Fibroblast of peridontal ligament (primary cell): ENCODE measurements around the gene PDE8B.

ENCODE experiments used
- DNase-seq: peaks from one replicate; pipeline ENCODE4 v3.0.0-alpha.2; 2010; ENCODE audit errors: extremely low read depth

The PDE8B gene, protein sequence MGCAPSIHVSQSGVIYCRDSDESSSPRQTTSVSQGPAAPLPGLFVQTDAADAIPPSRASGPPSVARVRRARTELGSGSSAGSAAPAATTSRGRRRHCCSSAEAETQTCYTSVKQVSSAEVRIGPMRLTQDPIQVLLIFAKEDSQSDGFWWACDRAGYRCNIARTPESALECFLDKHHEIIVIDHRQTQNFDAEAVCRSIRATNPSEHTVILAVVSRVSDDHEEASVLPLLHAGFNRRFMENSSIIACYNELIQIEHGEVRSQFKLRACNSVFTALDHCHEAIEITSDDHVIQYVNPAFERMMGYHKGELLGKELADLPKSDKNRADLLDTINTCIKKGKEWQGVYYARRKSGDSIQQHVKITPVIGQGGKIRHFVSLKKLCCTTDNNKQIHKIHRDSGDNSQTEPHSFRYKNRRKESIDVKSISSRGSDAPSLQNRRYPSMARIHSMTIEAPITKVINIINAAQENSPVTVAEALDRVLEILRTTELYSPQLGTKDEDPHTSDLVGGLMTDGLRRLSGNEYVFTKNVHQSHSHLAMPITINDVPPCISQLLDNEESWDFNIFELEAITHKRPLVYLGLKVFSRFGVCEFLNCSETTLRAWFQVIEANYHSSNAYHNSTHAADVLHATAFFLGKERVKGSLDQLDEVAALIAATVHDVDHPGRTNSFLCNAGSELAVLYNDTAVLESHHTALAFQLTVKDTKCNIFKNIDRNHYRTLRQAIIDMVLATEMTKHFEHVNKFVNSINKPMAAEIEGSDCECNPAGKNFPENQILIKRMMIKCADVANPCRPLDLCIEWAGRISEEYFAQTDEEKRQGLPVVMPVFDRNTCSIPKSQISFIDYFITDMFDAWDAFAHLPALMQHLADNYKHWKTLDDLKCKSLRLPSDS

DNA sequence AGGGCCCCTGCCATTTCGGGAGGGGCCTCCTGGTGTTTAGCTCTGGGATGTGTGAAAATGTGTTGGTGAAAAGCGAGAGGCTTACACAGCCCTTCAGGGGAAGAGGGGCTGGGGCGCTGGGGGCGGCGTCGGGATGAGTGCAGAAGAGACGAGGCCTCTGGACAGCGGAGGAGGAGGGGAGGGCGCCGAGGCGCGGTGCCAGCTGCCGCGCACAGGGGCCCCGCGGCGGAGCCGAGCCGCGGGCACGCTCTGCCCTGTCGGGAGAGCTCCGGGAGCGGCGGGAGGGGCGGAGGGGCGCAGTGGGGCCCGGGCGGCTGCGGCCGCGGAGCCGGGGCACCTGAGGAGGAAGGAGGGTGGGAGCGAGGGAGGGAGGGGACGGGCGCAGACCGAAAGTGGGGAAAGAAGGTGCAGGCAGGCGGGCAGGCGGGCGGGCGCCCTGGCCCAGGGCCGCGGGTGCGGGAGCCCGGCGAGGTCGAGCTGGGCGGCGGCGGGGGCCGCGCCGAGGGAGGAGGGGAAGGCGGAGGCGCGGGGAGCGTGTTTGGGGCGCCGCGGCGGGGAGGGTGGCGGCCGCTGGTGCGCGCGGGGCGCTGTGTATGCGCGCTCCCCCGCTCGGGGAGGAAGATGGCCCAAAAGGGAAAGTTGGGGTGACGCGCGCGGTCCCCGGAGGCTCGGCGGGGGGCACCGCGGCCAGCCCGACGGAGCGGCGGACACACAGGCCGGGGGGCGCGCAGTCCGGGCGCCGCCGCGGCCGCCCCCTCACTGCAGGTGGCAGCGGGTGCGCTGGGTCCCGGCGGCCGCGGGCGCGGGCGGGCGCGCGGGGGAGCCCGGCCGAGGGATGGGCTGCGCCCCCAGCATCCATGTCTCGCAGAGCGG, at the start of gene PDE8B:
Gene PDE8B (plus strand): TSS at position 590 of the 873 bp plus-strand sequence. CDS start 246 bp downstream, at position 836.
- no peak for DNase-seq

DNA sequence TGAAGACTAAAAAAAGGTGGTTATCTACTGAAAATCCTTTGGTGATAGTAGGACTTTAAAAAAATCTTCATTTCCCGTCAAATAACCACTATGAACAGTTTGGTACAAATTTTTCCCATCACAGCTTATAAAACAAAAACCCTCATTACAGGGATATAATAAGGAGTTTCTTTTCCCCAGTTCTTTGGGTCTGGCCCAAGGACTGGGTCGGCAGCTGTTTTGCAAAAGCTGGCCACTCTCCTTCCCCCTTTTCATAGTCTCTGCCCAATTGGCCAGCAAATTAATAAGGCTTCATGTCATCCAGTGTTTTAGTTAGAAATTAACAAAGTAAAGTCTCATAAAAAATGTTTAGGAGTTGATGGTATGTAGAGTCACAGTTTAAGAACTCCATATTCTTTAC, 47.0 kb upstream of the PDE8B start:
- no peak for DNase-seq

DNA sequence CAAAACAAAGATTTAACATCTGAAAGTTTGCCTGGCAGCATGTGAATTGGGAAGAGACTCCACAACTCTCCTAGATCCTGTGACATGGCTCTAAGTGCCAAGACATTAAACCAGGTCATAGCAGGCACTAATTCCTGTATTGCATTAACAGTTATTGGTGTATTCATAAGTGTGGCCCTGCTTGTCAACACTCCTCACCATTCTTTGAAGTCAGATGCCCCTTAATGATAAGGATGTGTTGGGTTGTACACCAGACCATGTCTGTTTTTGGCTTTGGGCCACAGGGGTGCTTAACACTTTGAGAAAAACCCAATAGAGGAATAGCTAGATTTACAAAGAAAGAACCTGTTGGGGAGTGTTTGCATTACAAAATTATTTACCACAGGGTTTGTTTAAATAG, 43.4 kb upstream of the PDE8B start:
- DNase-seq, result no peak

DNA sequence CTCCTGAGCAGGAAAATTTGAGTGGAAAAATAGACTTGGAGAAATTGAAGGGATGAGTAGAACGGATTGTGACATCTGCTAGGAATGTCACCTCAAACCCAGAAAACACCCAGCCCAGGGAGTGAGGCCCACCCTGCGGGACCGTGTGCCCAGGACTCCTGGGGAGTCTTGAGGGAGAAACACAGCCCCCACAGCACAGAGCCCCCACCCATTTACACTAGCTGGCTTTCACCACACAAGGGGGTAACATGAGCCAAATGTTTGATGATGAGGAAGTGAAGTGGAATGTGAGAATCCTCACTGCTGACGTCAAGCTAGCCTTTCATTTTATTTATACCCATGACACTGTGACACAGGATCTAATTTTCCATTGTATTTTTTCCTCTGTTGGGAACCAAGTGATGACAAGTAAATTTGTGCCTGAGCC, 42.8 kb upstream of the PDE8B start:
- DNase-seq, result peak; percentile 93

DNA sequence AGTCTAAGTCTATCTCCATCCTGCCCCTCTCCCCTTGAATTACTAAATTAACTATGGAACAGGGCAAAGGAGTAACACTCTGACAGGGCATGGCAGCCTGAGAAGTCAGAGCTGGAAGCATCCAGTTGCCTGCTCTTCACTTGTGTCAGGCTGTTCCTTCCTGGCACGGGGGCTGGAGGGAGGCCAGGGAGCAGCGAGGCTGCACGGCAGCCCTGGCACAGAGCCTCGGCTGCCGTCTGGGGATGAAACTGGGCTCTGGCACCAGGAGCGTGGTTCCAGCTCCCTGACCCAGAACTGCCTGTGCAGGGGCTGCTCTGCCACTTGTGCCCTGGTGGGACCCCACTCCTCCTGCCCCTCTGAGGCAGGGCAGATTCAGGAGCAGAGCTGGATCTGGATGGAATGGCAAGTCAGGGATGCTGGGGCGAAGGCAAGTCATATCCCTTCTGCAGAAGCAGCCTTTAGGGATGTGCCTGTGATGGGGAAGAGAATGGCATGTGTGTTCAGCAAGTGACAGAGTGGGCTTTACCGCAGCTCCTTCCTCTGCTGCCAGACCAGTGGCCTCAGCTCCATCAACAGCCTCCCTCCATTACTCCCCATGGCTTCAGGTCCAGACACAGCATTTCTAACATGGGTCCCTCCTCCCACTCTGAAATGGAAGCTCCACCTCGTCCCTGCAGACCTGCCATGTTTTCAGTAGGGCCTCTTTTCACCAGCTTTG, 42.2 kb upstream of the PDE8B start:
- DNase-seq, result no peak

DNA sequence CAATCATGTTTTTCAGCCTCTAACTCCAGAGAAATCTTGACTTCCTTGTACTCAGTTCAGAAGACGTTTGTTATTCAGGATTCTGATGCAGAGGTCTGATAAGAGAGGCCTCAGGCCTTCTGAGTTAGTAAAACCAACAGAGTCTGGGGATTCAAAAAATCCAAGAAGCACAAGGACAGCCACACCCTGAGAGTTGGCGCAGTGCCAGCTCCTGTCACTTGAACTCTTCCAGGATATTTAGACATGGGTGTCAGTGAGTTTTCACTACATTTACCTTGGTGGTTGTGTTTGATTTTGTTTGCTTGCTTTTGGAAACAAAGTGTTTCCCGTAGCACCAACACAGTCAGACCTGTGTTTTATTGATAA, 41.6 kb upstream of the PDE8B start:
- DNase-seq, result no peak

DNA sequence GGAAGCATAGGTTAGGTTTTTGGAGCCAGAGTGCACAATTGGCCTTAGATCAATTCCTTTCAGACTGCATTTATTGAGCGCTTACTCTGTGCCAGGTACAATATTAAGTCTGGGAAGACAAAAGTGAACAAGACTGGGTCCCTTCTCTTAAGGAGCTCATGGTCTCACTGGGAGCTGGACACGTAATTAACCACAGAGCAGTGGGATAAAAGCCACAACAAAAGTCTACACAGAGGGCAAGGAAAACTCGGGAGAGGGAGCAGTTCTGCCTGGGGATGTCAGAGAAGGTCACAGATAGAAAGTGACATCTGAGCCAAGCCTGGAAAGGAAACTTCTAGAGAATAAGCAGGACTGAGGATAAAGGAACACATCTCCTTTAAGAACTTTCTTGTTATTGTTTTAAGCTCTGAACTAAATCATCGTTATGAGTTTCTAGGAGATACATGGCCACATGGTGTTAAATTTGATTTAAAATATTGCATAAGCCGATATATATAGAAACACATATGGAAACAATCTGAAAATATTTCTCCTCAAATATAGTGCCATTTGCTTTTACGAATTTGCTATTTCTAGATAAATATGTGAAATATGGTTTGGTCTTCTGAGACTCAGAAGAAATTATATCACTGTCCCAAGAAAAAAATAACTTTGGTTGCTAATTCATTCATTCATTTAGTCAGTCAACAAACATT, 40.1 kb upstream of the PDE8B start:
- peak; percentile 36 for DNase-seq

DNA sequence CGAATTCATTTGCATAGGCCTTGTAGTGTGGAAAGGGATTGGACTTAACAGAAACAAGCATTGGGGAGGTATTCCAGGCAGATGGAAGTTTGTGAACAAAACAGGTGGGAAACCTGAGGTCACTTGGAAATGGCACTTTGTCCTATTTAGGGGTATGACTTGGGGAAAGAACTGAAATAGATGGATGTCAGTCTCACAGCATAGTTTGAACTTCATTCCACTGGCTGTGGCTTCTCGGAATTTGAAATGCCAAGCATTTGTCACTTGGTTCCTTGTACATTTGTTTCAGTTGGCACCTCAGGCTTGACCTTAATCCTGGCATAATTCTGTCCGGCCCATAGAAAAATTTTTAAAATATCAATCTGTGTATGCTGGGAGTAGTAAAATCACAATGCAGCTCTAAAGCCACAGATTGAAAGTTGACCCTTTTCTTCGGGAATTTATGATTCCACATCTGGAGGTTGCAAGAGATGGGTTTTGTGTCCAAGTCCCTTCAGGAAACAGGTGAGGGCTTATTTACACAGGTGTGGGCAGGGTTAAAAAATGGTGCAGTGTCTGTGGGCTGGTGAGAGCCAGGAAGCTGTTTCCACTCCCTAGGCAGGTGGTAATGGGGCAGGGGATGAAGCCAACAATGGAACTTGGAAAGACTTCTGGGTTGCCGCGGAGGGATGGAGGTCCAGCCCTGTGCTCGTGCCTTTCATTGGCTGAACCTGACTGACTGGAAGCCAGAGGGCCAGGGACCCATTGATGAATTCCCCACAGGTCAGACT, 39.2 kb upstream of the PDE8B start:
- no peak for DNase-seq

DNA sequence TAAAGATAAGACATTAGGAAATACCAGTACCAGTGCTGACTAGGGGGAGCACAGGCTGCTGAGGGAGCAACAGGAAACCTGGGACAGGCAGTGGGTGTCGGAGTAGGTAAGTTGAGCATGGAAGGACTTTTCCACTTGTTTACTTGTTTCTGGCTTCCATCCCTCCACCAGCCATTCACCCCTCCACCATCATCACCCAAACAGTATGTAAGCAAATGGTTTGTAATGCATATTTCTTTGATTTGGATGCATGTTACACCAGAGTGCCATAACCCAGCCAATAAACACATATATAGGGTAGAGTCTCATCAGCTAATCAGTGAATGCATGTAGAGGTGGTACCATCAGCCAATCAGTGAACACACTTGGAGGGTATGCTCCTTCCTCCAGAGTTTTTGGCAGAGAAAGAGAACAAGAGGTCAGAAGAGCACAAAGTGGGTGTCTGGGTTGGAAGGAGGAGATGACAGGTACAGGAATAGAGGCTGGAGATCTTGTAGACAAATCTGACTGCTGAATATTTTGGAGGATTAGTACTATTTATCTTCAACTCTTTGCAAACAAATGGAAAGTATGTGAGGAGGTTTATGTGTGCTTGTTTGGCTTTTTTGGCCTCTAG, 37.7 kb upstream of the PDE8B start:
- DNase-seq, result no peak

DNA sequence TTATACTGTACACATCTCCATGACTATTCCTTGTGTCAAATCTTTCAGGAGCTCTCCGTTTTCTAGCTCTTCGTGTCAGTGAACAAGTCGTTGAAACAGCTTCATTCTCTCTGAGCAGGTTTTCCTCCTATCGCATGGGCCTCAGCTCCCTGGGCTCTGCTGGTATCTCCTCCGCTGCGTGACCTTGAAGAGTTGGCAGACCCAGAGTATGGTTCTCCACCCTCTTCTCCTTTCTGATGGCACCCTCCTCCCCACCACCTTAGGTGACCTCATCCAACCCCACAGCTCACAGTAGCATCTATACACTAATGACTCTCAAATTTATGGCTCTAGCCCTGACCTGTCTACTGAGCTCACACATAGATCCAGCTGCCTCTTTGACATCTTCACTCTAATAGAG, 36.0 kb upstream of the PDE8B start:
- no peak for DNase-seq

DNA sequence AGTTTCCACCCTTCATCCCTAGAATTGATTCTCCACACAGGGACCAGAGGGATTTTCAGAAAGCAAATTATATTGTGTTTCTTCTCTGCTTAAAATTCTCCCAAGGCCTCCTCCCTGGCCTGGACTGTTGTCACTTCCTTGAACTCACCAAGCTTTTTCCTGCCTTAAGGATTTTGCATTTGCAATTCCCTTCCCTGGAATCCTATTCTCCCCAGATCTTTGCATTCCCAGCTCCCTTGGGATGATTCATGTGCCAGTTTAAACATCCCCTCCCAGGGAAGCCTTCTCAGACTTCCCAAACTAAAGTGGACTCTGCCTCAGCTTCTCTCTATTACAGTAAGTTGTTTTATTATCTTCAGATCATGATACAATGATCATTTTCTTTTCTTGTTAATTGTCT, 35.2 kb upstream of the PDE8B start:
- no peak for DNase-seq

DNA sequence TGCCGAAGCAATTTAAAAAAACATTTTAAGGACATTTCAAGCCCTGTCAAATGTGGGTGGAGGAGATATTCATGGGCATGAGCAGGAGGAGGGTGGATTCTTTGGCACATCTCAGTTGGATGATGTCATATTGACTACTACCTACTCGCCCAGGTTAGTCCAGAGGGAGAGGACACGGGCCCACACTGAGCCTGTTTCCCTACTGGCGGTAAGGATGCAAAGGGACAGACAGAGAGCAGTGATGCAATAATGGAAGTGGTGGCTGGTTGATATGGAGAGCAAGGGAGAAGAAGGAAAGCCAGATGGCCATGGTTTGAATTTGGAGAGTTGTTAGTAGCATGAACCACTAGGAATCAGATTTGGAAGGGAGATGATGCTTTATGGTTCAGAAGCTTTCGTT, 34.1 kb upstream of the PDE8B start:
- DNase-seq, result no peak

DNA sequence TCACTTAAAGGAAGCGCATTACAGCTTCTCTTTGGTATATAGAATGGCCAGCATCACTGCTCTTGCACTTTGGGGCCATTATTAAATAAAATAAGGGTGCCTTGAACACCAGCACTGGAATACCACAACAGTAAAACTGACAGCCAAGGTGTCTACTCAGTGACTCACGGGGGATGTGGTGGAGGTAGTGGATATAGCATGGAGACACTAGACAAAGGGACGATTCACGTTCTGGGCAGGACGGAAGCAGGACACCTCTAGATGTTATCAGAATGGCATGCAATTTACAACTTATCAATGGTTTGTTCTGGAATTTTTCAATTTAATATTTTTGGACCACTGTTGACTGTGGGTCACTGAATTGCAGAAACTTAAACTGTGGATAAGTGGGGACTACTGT, 32.9 kb upstream of the PDE8B start:
- no peak for DNase-seq

DNA sequence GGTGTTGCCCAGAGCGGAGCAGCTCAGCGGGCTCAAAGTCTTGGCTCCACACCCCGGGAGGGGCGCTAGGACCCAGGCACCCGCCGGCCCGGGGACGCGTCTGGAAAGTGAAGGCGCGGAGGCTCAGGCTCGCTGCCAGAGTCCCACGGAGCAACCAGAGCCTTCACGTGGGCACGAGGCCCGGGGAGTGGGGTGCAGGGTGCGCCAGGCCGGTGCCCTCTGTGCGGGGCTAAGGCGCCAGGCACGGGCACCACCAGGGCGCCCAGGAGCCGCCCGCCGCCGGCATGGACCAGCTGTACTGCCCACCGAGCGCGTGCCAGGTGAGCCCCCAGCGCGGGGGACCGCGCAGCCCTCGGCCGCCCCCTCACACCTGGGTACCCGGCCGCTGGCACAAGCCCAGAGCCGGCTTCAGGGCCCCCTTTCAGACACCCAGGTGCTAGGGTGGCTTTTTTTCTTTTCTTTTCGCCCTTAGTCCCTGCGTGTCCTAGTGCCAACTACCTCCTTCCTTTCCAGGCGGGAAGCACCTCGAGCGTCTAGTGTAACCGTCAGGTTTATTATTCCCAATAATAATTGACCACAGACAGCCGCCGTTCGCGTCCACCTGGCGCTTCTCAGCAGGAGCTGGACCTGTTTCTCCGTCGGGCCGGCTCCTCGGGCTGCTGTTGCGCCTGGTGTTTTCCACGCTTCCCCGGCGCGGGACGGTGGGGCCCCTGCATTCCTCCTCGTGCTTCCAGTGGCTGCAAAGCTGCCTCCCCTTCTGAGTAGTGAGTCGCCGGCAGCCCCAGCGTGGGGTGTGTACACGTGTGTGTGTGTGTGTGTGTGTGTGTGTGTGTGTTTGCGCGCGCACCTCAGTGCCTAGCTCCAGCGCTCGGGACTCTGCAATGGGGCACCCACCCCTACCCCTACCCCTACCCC, 30.1 kb upstream of the PDE8B start:
- DNase-seq, result no peak

DNA sequence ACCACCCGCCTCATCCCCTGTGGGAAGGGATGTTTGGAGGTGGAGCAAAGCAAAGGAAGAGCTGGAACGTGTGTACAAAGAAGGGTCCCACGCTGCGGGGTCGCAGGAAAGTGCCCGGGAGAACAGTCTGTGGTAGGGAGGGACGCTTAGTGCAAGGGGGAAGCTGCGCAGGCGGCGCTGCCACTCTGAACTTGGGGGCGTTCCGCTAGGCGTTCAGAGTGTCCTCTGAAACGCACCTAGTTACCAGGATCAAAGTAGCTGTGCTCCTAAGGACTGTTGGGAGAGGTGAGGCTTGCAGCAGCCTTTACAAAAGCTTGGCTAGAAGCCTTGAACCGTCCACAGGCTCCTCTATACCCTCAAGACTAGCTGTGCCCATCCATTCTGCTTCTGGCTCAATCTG, 29.3 kb upstream of the PDE8B start:
- DNase-seq, result no peak

DNA sequence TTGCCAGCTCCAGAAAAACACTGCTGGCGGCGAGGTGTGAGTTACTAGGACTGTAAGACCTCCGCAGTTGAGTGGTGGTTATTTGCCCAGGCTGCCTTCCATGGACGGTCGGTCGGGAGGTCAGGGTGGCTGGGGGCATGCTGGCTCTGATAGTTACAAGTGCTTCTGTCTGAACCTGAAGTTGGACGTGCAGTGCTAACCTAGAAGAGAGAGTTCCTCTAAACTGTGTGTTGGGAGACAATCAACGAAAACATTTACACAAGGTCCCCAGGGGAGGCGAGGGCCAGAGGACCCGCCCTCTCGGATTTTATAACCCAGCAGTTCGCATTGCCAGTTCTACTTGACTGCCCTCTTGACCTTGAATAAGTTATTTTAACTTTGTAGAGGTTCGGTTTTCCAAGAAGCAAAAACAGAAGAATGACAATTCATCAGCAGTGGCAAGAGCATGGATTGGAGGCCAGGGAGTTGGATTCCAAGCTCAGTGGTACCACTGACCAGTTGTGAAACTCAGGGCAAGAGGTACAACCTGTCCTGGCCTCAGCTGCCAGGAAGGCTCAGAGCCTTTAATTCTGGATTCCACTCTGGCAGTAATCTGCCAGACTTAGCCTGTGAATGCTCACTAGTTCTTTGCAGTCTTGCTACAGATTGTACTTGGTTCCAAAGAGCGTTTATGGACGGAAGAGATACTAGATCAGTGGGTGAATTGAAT, 28.7 kb upstream of the PDE8B start:
- no peak for DNase-seq

DNA sequence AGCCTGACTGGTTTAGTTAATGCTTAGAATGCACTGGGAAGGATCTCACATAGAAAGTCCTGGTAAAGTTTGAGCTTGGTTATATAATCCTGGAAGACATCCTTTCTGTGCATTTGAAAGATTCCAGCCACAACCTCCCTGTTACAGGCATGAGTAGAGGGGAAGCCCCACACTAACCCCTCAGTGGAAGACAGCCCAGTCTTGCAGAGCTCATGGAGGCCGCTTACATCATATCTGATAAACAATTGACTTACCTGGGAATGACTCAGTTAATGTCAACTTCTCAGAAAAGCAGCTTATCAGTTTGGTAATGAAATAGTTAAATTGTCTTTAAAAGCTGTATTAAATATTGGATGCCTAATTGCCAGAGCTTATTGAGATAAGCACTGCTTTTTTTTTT, 28.1 kb upstream of the PDE8B start:
- DNase-seq, result no peak
